ENCODE data around the gene CMYA5.

DNA sequence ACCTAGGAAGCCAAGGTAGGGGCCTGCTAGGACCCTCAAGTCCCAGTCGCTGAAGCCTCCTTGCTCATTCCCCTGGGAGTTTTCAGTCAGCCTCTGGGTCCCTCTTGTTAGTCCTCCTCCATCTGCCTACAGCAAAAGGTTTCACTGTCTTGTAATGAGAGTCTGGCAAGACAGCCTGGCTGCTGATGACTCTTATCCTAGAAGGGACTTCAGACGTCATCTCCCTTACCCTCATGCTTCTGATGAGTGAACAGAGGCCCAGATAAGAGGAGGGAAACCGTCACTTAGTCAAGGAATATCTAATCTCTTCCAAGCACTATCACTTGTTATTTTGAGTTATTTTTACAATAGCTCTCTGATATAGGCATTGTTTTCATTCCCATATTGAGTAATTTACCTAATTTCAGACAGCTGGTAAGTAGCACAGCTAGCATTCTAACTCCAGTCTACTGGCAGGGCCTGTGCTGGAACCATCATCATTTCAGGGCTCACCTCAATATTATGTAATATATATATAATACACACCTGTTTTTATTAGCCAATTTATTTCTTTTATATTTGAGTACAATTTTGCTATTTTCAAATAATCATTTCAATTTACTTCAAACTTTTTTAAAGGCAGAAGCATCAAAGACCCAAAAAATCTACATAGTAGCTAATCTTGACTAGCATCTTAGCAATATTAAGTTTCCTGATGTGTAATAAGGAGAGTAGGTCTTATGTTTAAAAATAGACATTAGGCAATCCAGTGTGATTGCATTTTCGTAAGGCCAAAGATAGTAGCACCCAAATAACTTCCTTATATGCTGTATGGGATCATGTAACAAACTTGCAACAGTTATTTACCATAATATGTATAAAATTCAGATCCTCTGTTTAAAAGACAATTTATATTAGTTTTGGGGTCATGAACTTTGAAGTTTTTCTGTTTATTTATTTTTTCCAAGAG is 7.9 kb downstream of the CMYA5 start:
- TF ChIP-seq POLR2A (IDR thresholded peaks at IDR 0.05), result no peak
- TF ChIP-seq, protein P1, sequence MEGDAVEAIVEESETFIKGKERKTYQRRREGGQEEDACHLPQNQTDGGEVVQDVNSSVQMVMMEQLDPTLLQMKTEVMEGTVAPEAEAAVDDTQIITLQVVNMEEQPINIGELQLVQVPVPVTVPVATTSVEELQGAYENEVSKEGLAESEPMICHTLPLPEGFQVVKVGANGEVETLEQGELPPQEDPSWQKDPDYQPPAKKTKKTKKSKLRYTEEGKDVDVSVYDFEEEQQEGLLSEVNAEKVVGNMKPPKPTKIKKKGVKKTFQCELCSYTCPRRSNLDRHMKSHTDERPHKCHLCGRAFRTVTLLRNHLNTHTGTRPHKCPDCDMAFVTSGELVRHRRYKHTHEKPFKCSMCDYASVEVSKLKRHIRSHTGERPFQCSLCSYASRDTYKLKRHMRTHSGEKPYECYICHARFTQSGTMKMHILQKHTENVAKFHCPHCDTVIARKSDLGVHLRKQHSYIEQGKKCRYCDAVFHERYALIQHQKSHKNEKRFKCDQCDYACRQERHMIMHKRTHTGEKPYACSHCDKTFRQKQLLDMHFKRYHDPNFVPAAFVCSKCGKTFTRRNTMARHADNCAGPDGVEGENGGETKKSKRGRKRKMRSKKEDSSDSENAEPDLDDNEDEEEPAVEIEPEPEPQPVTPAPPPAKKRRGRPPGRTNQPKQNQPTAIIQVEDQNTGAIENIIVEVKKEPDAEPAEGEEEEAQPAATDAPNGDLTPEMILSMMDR (IDR thresholded peaks at IDR 0.05), result no peak

Data from prostate gland (tissue), 2 donors.